HEK293 (cell line): ENCODE data around the gene MBNL3.

Experiments used
- CTCF ChIA-PET: fragments of 350-600 bp; formaldehyde crosslinking; extraction: SDS; loops from one replicate; lab custom pipeline; 2021; ENCODE audit warnings: antibody characterized with exemption; lab: Yijun Ruan, JAX
- POLR2A ChIA-PET: fragments of 300-600 bp; formaldehyde crosslinking; extraction: SDS; loops from one replicate; lab custom pipeline; 2020; ENCODE audit warnings: antibody characterized with exemption, inconsistent platforms; lab: Yijun Ruan, JAX
- H3K27ac ChIP-seq: fragments of 200-500 bp; sonication (Bioruptor generic); 2 replicates; pipeline ENCODE4 v1.5.1; 2014; ENCODE audit warnings: low read depth, low read length, control low read depth, inconsistent platforms; ENCODE audit errors: extremely low read depth
- H3K36me3 ChIP-seq, 2 experiments: fragments of 200-500 bp in 1 of 2; sonication (Bioruptor generic) in 1 of 2; 1 replicate in 1 of 2; 2 replicates in 1 of 2; pipeline ENCODE4 v1.5.1; 2014 to 2017; ENCODE audit warnings: inconsistent platforms in 2 of 2, low read length in 2 of 2; ENCODE audit not compliant: control insufficient read depth in 2 of 2, insufficient read depth in 1 of 2
- H3K4me1 ChIP-seq: fragments of 200-500 bp; sonication (Bioruptor generic); 2 replicates; pipeline ENCODE4 v1.5.1; 2014; ENCODE audit warnings: mild to moderate bottlenecking, low read length, inconsistent platforms; ENCODE audit not compliant: control insufficient read depth, insufficient read depth
- H3K4me3 ChIP-seq: 2 replicates; pipeline ENCODE4 v1.5.1; 2011; ENCODE audit warnings: low read depth, mild to moderate bottlenecking, control low read depth, low read length, moderate library complexity
- H3K9me3 ChIP-seq: fragments of 200-500 bp; sonication (Bioruptor generic); 2 replicates; pipeline ENCODE4 v1.5.1; 2014; ENCODE audit warnings: low read depth, low read length, inconsistent platforms; ENCODE audit not compliant: control insufficient read depth, insufficient read depth
- ELK4 ChIP-seq: IDR thresholded peaks from 2 replicates; pipeline ENCODE4 v1.6.1; 2011; ENCODE audit warnings: mild to moderate bottlenecking, low read depth, low read length, borderline replicate concordance
- GLIS2 ChIP-seq: fragments of 450-650 bp; formaldehyde crosslinking; IDR thresholded peaks from 2 replicates; pipeline ENCODE4 v1.5.1; 2016; ENCODE audit warnings: missing biosample characterization, missing genetic modification characterization
- KLF16 ChIP-seq: fragments of 450-650 bp; formaldehyde crosslinking; IDR thresholded peaks from 2 replicates; pipeline ENCODE4 v1.5.1; 2017; ENCODE audit warnings: missing biosample characterization, missing genetic modification characterization
- KLF17 ChIP-seq: fragments of 450-650 bp; formaldehyde crosslinking; IDR thresholded peaks from 2 replicates; pipeline ENCODE4 v1.5.1; 2016; ENCODE audit warnings: missing biosample characterization, missing genetic modification characterization
- KLF7 ChIP-seq: fragments of 450-650 bp; formaldehyde crosslinking; IDR thresholded peaks from 2 replicates; pipeline ENCODE4 v1.5.1; 2016; ENCODE audit warnings: missing biosample characterization, missing genetic modification characterization, borderline replicate concordance
- OSR2 ChIP-seq: fragments of 450-650 bp; formaldehyde crosslinking; IDR thresholded peaks from 2 replicates; pipeline ENCODE4 v1.5.1; 2016; ENCODE audit warnings: missing biosample characterization, missing genetic modification characterization
- PRDM1 ChIP-seq: fragments of 450-650 bp; formaldehyde crosslinking; IDR thresholded peaks from 2 replicates; pipeline ENCODE4; 2016; ENCODE audit warnings: missing biosample characterization, missing genetic modification characterization
- SCRT2 ChIP-seq: fragments of 450-650 bp; formaldehyde crosslinking; IDR thresholded peaks from 2 replicates; pipeline ENCODE4 v1.5.1; 2016; ENCODE audit warnings: missing biosample characterization, missing genetic modification characterization
- SP2 ChIP-seq: fragments of 450-650 bp; formaldehyde crosslinking; IDR thresholded peaks from 2 replicates; pipeline ENCODE4 v1.5.1; 2016; ENCODE audit warnings: missing biosample characterization, missing genetic modification characterization
- ZBTB20 ChIP-seq: fragments of 450-650 bp; formaldehyde crosslinking; IDR thresholded peaks from 2 replicates; pipeline ENCODE4 v1.5.1; 2016; ENCODE audit warnings: missing biosample characterization, missing genetic modification characterization
- ZFP3 ChIP-seq: fragments of 450-650 bp; formaldehyde crosslinking; IDR thresholded peaks from 2 replicates; pipeline ENCODE4 v1.5.1; 2016; ENCODE audit warnings: low read depth, missing biosample characterization, missing genetic modification characterization
- ZFP41 ChIP-seq: fragments of 450-650 bp; formaldehyde crosslinking; IDR thresholded peaks from 2 replicates; pipeline ENCODE4 v1.5.1; 2016; ENCODE audit warnings: missing biosample characterization, missing genetic modification characterization, borderline replicate concordance
- ZNF121 ChIP-seq: fragments of 450-650 bp; formaldehyde crosslinking; IDR thresholded peaks from 2 replicates; pipeline ENCODE4 v1.5.1; 2016; ENCODE audit warnings: missing biosample characterization, missing genetic modification characterization
- ZNF132 ChIP-seq: fragments of 450-650 bp; formaldehyde crosslinking; IDR thresholded peaks from 2 replicates; pipeline ENCODE4 v1.5.1; 2017; ENCODE audit warnings: missing biosample characterization, missing genetic modification characterization, borderline replicate concordance
- ZNF133 ChIP-seq: fragments of 450-650 bp; formaldehyde crosslinking; IDR thresholded peaks from 2 replicates; pipeline ENCODE4 v1.5.1; 2016; ENCODE audit warnings: missing biosample characterization, missing genetic modification characterization
- ZNF155 ChIP-seq: fragments of 450-650 bp; formaldehyde crosslinking; IDR thresholded peaks from 2 replicates; pipeline ENCODE4 v1.5.1; 2016; ENCODE audit warnings: missing biosample characterization, missing genetic modification characterization
- ZNF184 ChIP-seq: fragments of 450-650 bp; IDR thresholded peaks from 2 replicates; pipeline ENCODE4 v1.5.1; 2018; ENCODE audit warnings: missing biosample characterization, mild to moderate bottlenecking, missing genetic modification characterization
- ZNF202 ChIP-seq: fragments of 450-650 bp; formaldehyde crosslinking; IDR thresholded peaks from 2 replicates; pipeline ENCODE4 v1.5.1; 2016; ENCODE audit warnings: missing biosample characterization, missing genetic modification characterization, borderline replicate concordance
- ZNF221 ChIP-seq: fragments of 450-650 bp; formaldehyde crosslinking; IDR thresholded peaks from 2 replicates; pipeline ENCODE4 v1.5.1; 2017; ENCODE audit warnings: missing biosample characterization, missing genetic modification characterization, borderline replicate concordance
- ZNF266 ChIP-seq: fragments of 450-650 bp; formaldehyde crosslinking; IDR thresholded peaks from 2 replicates; pipeline ENCODE4 v1.5.1; 2016; ENCODE audit warnings: missing biosample characterization, missing genetic modification characterization, low read depth
- ZNF302 ChIP-seq: fragments of 450-650 bp; formaldehyde crosslinking; IDR thresholded peaks from 2 replicates; pipeline ENCODE4 v1.5.1; 2016; ENCODE audit warnings: missing biosample characterization, missing genetic modification characterization, low read depth
- ZNF354C ChIP-seq: fragments of 450-650 bp; formaldehyde crosslinking; IDR thresholded peaks from 2 replicates; pipeline ENCODE4 v1.5.1; 2016; ENCODE audit warnings: missing biosample characterization, missing genetic modification characterization, low read depth, borderline replicate concordance
- ZNF362 ChIP-seq: fragments of 450-650 bp; formaldehyde crosslinking; IDR thresholded peaks from 2 replicates; pipeline ENCODE4 v1.5.1; 2016; ENCODE audit warnings: missing biosample characterization, missing genetic modification characterization
- ZNF366 ChIP-seq: fragments of 450-650 bp; formaldehyde crosslinking; conservative IDR thresholded peaks from 2 replicates; pipeline ENCODE4 v1.5.1; 2016; ENCODE audit warnings: missing biosample characterization, missing genetic modification characterization
- ZNF404 ChIP-seq: fragments of 450-650 bp; formaldehyde crosslinking; IDR thresholded peaks from 2 replicates; pipeline ENCODE4 v1.5.1; 2017; ENCODE audit warnings: missing biosample characterization, missing genetic modification characterization
- ZNF423 ChIP-seq: fragments of 450-650 bp; formaldehyde crosslinking; IDR thresholded peaks from 2 replicates; pipeline ENCODE4 v1.5.1; 2016; ENCODE audit warnings: missing biosample characterization, missing genetic modification characterization
- ZNF514 ChIP-seq: fragments of 450-650 bp; formaldehyde crosslinking; IDR thresholded peaks from 2 replicates; pipeline ENCODE4 v1.5.1; 2016; ENCODE audit warnings: missing biosample characterization, missing genetic modification characterization
- ZNF521 ChIP-seq: fragments of 450-650 bp; formaldehyde crosslinking; IDR thresholded peaks from 2 replicates; pipeline ENCODE4 v1.5.1; 2017; ENCODE audit warnings: missing biosample characterization, mild to moderate bottlenecking, missing genetic modification characterization
- ZNF544 ChIP-seq: fragments of 450-650 bp; formaldehyde crosslinking; IDR thresholded peaks from 2 replicates; pipeline ENCODE4 v1.5.0; 2017; ENCODE audit warnings: missing biosample characterization, missing genetic modification characterization
- ZNF623 ChIP-seq: fragments of 450-650 bp; formaldehyde crosslinking; IDR thresholded peaks from 2 replicates; pipeline ENCODE4 v1.5.1; 2016; ENCODE audit warnings: missing biosample characterization, missing genetic modification characterization
- ZNF658 ChIP-seq: fragments of 450-650 bp; formaldehyde crosslinking; IDR thresholded peaks from 2 replicates; pipeline ENCODE4; 2016; ENCODE audit warnings: missing biosample characterization, missing genetic modification characterization
- ZNF660 ChIP-seq: fragments of 450-650 bp; IDR thresholded peaks from 2 replicates; pipeline ENCODE4 v1.5.1; 2018; ENCODE audit warnings: missing biosample characterization, mild to moderate bottlenecking, missing genetic modification characterization
- ZNF776 ChIP-seq: fragments of 450-650 bp; formaldehyde crosslinking; IDR thresholded peaks from 2 replicates; pipeline ENCODE4 v1.5.0; 2017; ENCODE audit warnings: missing biosample characterization, missing genetic modification characterization, borderline replicate concordance
- ZNF785 ChIP-seq: fragments of 450-650 bp; formaldehyde crosslinking; IDR thresholded peaks from 2 replicates; pipeline ENCODE4 v1.5.1; 2016; ENCODE audit warnings: missing biosample characterization, missing genetic modification characterization
- ZXDB ChIP-seq: fragments of 450-650 bp; formaldehyde crosslinking; IDR thresholded peaks from 2 replicates; pipeline ENCODE4 v1.5.1; 2016; ENCODE audit warnings: missing biosample characterization, missing genetic modification characterization
- TF ChIP-seq, protein P1 (sequence below): fragments of 450-650 bp; formaldehyde crosslinking; IDR thresholded peaks from 2 replicates; pipeline ENCODE4 v1.5.1; 2016; ENCODE audit warnings: missing biosample characterization, missing genetic modification characterization

Gene MBNL3

DNA sequence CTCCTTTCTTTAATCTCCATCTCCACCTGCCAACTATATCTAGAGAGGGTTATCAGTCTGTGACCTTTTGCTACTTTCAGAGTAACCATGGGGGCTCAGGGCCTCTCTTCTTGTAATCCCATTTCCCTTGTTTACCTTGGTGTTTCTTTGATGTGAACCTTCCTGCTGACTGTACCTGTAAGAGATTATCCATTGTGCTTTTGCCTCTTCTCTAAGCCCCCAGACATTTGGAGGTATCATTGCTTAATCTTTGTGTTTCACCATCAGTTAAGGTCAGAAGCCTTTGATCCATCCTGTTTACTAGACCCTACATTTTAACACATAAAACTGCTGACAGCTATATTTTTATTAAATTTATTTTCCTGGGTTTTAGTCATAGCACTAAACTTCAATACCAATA is 157.8 kb downstream of the MBNL3 start:
- H3K4me3 ChIP-seq: no peak overlapping the region
- ChIA-PET CTCF (no interaction called here), POLR2A (no interaction called here)
- no peak overlapping the region for H3K27ac ChIP-seq
- H3K9me3 ChIP-seq: no peaks in the 10 kb centered on the region; the same call in 1 of the 2 replicates
- TF ChIP-seq ZNF658 (tag by site-specific recombination) (no peak), ZFP3 (tag by site-specific recombination) (no peak), ZNF354C (no peak), KLF17 (no peak), ZNF660 (tag by site-specific recombination) (no peak), KLF7 (no peak), SCRT2 (tag by site-specific recombination) (no peak), ZNF362 (tag by site-specific recombination) (no peak), ZNF623 (tag by site-specific recombination) (no peak), OSR2 (no peak), ZFP41 (no peak), ZNF133 (tag by site-specific recombination) (no peak), ZNF132 (tag by site-specific recombination) (no peak), ZNF184 (no peak), SP2 (tag by site-specific recombination) (no peak), ZNF776 (no peak), ZNF514 (no peak), ZNF404 (tag by site-specific recombination) (no peak), GLIS2 (tag by site-specific recombination) (no peak), KLF16 (no peak)
- TF ChIP-seq, all 188 proteins: peak for 0
- no peaks in the 10 kb centered on the region for H3K4me1 ChIP-seq
- no peaks in the 10 kb centered on the region for H3K36me3 ChIP-seq

- ChIA-PET CTCF (no interaction called here), POLR2A (no interaction called here)
- no peak overlapping the region for H3K27ac ChIP-seq
- H3K4me3 ChIP-seq: no peak overlapping the region
- H3K4me1 ChIP-seq: no peaks in the 10 kb centered on the region
- no peaks in the 10 kb centered on the region for H3K36me3 ChIP-seq
- no peaks in the 10 kb centered on the region; the same call in 1 of the 2 replicates for H3K9me3 ChIP-seq
- TF ChIP-seq ZNF785 (tag by site-specific recombination) (no peak), ZNF366 (tag by site-specific recombination) (no peak), ZNF266 (no peak), ZNF155 (tag by site-specific recombination) (no peak), ZNF121 (tag by site-specific recombination) (no peak), ZNF423 (tag by site-specific recombination) (no peak), ELK4 (no peak), ZNF302 (no peak), PRDM1 (tag by site-specific recombination) (no peak), ZNF221 (no peak), ZNF521 (tag by site-specific recombination) (no peak), ZBTB20 (tag by site-specific recombination) (no peak), ZNF544 (tag by site-specific recombination) (no peak), ZNF202 (tag by site-specific recombination) (no peak), ZXDB (no peak)
- TF ChIP-seq, protein P1, sequence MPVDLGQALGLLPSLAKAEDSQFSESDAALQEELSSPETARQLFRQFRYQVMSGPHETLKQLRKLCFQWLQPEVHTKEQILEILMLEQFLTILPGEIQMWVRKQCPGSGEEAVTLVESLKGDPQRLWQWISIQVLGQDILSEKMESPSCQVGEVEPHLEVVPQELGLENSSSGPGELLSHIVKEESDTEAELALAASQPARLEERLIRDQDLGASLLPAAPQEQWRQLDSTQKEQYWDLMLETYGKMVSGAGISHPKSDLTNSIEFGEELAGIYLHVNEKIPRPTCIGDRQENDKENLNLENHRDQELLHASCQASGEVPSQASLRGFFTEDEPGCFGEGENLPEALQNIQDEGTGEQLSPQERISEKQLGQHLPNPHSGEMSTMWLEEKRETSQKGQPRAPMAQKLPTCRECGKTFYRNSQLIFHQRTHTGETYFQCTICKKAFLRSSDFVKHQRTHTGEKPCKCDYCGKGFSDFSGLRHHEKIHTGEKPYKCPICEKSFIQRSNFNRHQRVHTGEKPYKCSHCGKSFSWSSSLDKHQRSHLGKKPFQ (tag by site-specific recombination): no peak
Observed at GRCh38 chrX:132330156-132330729, 158.6 kb downstream of the MBNL3 start.
